HepG2 (cell line): Measurements from ENCODE around the gene ABCA2. TPM values are rescaled to one million over a fixed set of nuclear protein-coding genes. Genes with fewer than 3 reads are reported as not detected.

Experiments
- ATF6 ChIP-seq: sonication (generic); formaldehyde crosslinking; conservative IDR thresholded peaks from 2 replicates; pipeline ENCODE4 v1.4.0; 2020; ENCODE audit warnings: missing genetic modification reagents
- CREBL2 ChIP-seq: sonication (generic); formaldehyde crosslinking; IDR thresholded peaks from 2 replicates; pipeline ENCODE4 v1.8.1; 2023; ENCODE audit warnings: missing genetic modification reagents, mild to moderate bottlenecking, borderline replicate concordance
- GATAD1 ChIP-seq: IDR thresholded peaks from 2 replicates; pipeline ENCODE4 v1.6.1; 2016; ENCODE audit warnings: missing genetic modification reagents, missing compliant biosample characterization
- KDM1A ChIP-seq: IDR thresholded peaks from 2 replicates; pipeline ENCODE4 v1.6.1; 2016; ENCODE audit warnings: missing compliant biosample characterization
- NR2F6 ChIP-seq, 2 experiments: IDR thresholded peaks; 2 replicates each; pipeline ENCODE4 v1.6.1; 2016; ENCODE audit warnings: antibody characterized with exemption in 1 of 2, mild to moderate bottlenecking in 1 of 2
- PHF20 ChIP-seq: sonication (generic); formaldehyde crosslinking; IDR thresholded peaks from 2 replicates; pipeline ENCODE4 v1.5.0; 2020; ENCODE audit warnings: mild to moderate bottlenecking, missing genetic modification reagents
- STAT5B ChIP-seq: sonication (generic); formaldehyde crosslinking; IDR thresholded peaks from 2 replicates; pipeline ENCODE4 v1.4.0; 2020; ENCODE audit warnings: missing genetic modification reagents
- THAP11 ChIP-seq: IDR thresholded peaks from 2 replicates; pipeline ENCODE4 v1.6.1; 2016; ENCODE audit warnings: missing biosample characterization, missing genetic modification reagents
- ZFP82 ChIP-seq: sonication (generic); formaldehyde crosslinking; IDR thresholded peaks from 2 replicates; pipeline ENCODE4 v1.5.1; 2020; ENCODE audit warnings: mild to moderate bottlenecking, missing genetic modification reagents, borderline replicate concordance
- ZHX2 ChIP-seq, 2 experiments: sonication (generic) in 1 of 2; formaldehyde crosslinking in 1 of 2; IDR thresholded peaks; 2 replicates each; pipeline versions ENCODE4 v1.6.1 to v1.9.0; 2014 to 2022; ENCODE audit warnings: antibody characterized with exemption in 1 of 2, borderline replicate concordance in 1 of 2, inconsistent platforms in 1 of 2, low read depth in 1 of 2, missing genetic modification reagents in 1 of 2
- ZNF264 ChIP-seq: sonication (generic); formaldehyde crosslinking; IDR thresholded peaks from 2 replicates; pipeline ENCODE4 v1.4.0; 2020; ENCODE audit warnings: missing genetic modification reagents
- ZNF703 ChIP-seq: sonication (generic); formaldehyde crosslinking; IDR thresholded peaks from 2 replicates; pipeline ENCODE4 v1.5.1; 2020; ENCODE audit warnings: missing genetic modification reagents, mild to moderate bottlenecking, moderate library complexity, borderline replicate concordance
- polyA plus RNA-seq, 8 experiments: library from polyadenylated mRNA; depleted of rRNA in 3 of 8; stranded (reverse) in 7 of 8; unstranded in 1 of 8; fragments of >200 nt; fragmentation: Illumina TruSeq in 4 of 8; extraction: Trizol in 4 of 8; gene quantifications; 2 replicates each; pipeline versions ENCODE4 v1.2.1 to v1.2.3, GENCODE V29; 2011 to 2016; ENCODE audit warnings: low read depth in 4 of 8, missing spikeins in 1 of 8, mixed read lengths in 1 of 8; ENCODE audit not compliant: insufficient read depth in 1 of 8
- total RNA-seq, 5 experiments: library from RNA; depleted of rRNA; stranded (reverse); fragments of >200 nt; fragmentation: Illumina TruSeq; extraction: Trizol; gene quantifications; 2 replicates each; pipeline ENCODE4 v1.2.3, GENCODE V29; 2016; ENCODE audit warnings: low read depth in 1 of 5
- TF ChIP-seq, protein P1 (sequence below): sonication (generic); formaldehyde crosslinking; IDR thresholded peaks from 2 replicates; pipeline ENCODE4 v1.5.0; 2020; ENCODE audit warnings: missing genetic modification reagents
- TF ChIP-seq, protein P2 (sequence below): IDR thresholded peaks from 2 replicates; pipeline ENCODE4 v1.6.1; 2016; ENCODE audit warnings: mild to moderate bottlenecking
- TF ChIP-seq, protein P3 (sequence below): sonication (generic); formaldehyde crosslinking; IDR thresholded peaks from 2 replicates; pipeline ENCODE4 v1.4.0; 2020; ENCODE audit warnings: mild to moderate bottlenecking, missing genetic modification reagents

ABCA2 gene
- total and polyA plus RNA-seq, 2 of the 13 experiments (the other 11 are each of a cell fraction or from before 2014, with no cell fraction given): 2.9 to 19.2 TPM

DNA sequence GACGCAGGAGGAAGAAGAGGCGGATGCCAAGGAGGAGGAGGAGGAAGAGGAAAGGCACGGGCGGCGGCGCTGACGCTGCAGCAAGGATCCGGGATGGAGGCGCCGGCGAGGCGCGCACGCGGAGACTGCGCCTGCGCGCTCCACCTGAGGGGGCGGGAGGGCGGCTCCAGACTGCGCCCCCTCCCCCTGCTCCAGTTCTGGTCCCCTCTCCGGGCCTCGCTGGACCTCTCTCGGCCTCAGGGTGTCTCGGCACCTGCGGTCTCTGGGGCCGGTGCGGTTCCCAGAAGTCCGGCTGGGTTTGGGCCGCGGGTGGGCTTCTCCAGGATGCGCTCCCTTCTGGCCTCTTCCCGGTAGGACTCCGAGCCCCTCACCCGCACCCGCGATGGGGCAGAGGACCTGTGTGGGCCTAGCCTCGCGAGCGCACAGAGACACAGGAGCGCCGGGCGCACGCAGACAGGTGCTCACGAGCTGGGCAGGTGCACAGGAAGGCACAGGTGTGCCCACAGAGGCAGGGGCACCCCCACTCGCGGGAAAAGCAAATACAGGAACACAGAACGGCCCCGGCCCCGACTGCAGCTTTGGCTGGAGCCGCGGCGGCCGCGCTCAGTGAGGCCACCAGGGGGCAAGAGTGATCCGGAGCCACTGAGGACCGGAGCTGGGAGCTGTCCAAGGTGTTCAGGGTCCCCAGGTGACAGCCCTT is 18.2 kb upstream of the ABCA2 start, which contains the start of gene NPDC1 (continued):
- TF ChIP-seq ZHX2 (IDR thresholded peaks at IDR 0.05; ENCODE audit: low read depth) (no peak), ZHX2 (CRISPR knock-in tag; IDR thresholded peaks at IDR 0.05; ENCODE audit: borderline replicate concordance) (peak; percentile 89; the same call in 1 of the 2 replicates), ZNF264 (peak; percentile 84; the same call in 1 of the 2 replicates), THAP11 (CRISPR knock-in tag) (0 out of 2 replicates have a peak, but pooled peaks have one; percentile 57), ZNF703 (CRISPR knock-in tag) (0 out of 2 replicates have a peak, but pooled peaks have one; percentile 3), KDM1A (CRISPR knock-in tag) (no peak), GATAD1 (peak; percentile 67), NR2F6 (IDR thresholded peaks at IDR 0.05) (no peak), NR2F6 (CRISPR knock-in tag; IDR thresholded peaks at IDR 0.05) (0 out of 2 replicates have a peak, but pooled peaks have one; percentile 38), ATF6 (0 out of 2 replicates have a peak, but pooled peaks have one; percentile 58), STAT5B (peak; percentile 92), ZFP82 (CRISPR knock-in tag) (no peak), PHF20 (peak; percentile 39), CREBL2 (0 out of 2 replicates have a peak, but pooled peaks have one; percentile 25)
- TF ChIP-seq, protein P1, sequence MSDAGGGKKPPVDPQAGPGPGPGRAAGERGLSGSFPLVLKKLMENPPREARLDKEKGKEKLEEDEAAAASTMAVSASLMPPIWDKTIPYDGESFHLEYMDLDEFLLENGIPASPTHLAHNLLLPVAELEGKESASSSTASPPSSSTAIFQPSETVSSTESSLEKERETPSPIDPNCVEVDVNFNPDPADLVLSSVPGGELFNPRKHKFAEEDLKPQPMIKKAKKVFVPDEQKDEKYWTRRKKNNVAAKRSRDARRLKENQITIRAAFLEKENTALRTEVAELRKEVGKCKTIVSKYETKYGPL (CRISPR knock-in tag): peak; percentile 32; the same call in 1 of the 2 replicates
- TF ChIP-seq, protein P2, sequence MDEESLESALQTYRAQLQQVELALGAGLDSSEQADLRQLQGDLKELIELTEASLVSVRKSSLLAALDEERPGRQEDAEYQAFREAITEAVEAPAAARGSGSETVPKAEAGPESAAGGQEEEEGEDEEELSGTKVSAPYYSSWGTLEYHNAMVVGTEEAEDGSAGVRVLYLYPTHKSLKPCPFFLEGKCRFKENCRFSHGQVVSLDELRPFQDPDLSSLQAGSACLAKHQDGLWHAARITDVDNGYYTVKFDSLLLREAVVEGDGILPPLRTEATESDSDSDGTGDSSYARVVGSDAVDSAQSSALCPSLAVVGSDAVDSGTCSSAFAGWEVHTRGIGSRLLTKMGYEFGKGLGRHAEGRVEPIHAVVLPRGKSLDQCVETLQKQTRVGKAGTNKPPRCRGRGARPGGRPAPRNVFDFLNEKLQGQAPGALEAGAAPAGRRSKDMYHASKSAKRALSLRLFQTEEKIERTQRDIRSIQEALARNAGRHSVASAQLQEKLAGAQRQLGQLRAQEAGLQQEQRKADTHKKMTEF (CRISPR knock-in tag): peak; percentile 53
- TF ChIP-seq, protein P3, sequence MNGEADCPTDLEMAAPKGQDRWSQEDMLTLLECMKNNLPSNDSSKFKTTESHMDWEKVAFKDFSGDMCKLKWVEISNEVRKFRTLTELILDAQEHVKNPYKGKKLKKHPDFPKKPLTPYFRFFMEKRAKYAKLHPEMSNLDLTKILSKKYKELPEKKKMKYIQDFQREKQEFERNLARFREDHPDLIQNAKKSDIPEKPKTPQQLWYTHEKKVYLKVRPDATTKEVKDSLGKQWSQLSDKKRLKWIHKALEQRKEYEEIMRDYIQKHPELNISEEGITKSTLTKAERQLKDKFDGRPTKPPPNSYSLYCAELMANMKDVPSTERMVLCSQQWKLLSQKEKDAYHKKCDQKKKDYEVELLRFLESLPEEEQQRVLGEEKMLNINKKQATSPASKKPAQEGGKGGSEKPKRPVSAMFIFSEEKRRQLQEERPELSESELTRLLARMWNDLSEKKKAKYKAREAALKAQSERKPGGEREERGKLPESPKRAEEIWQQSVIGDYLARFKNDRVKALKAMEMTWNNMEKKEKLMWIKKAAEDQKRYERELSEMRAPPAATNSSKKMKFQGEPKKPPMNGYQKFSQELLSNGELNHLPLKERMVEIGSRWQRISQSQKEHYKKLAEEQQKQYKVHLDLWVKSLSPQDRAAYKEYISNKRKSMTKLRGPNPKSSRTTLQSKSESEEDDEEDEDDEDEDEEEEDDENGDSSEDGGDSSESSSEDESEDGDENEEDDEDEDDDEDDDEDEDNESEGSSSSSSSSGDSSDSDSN (CRISPR knock-in tag): peak; percentile 47
